ENCODE measurements around the gene AHNAK. TPM values are rescaled to one million over a fixed set of nuclear protein-coding genes. Genes with fewer than 3 reads are reported as not detected.

AHNAK gene
- total RNA-seq, 1 donor from 2014 or later: 359 TPM

DNA sequence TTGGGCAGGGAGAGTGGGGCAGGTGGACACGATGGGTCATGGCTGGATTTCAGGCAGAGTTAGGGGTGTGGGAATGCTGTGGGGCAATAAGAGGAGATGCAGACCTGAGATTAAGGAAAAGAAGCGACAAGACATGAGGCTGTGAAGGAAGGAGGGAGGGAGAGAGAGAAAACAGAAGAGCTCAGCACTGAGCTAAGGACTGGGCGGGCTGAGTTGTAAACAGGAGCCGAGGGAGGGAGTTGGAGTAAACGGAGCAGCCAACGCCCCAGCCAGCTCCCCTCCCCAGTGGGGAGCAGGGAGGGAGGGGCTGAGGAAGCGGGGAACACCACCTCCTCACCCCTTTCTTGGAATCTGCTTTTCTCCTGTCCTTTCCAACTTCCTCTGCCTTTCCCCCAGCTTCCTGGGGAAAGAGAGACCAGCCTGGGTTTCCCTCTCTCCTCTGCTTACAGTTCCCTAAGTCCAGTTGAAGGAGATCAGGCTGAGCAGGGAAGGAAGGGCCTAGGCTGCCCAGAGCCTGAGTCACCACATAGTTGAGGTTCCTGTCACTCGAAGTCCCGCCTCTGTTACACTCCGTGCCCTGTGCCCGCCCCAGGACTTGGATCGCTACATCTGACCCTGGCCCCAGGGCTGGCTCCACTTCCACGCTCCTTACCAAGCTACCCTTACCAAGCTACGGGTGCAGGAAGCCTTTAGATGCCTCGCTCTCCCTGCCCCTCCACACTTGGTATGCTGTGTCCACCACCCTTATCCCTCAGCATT is 6.7 kb upstream of the AHNAK start:
- intact Hi-C loops (cut with micrococcal nuclease): loop anchor here (10.0 kb wide), 1 partner anchor 758 kb away; the partner anchor contains the start of genes FEN1 and TMEM258

GRCh38 chr11:62552485-62553079 is 6.0 kb upstream of the AHNAK start:
- intact Hi-C loops (cut with micrococcal nuclease): loop anchor here (10.0 kb wide), 1 partner anchor 758 kb away; the partner anchor contains the start of genes FEN1 and TMEM258

GRCh38 chr11:62550478-62550877 is 3.9 kb upstream of the AHNAK start:
- intact Hi-C loops (cut with micrococcal nuclease): loop anchor here (10.0 kb wide), 1 partner anchor 756 kb away; the partner anchor contains the start of genes FEN1 and TMEM258

GRCh38 chr11:62548545-62549335 is 2.1 kb upstream of the AHNAK start:
- intact Hi-C loops (cut with micrococcal nuclease): no loop called here

GRCh38 chr11:62547691-62548281 is 1.2 kb upstream of the AHNAK start:
- intact Hi-C loops (cut with micrococcal nuclease): no loop called here

GRCh38 chr11:62546929-62547625 is 471 bp upstream of the AHNAK start:
- intact Hi-C loops (cut with micrococcal nuclease): loop anchor here (1.0 kb wide), 1 partner anchor 9 kb away; no protein-coding TSS in a partner anchor

DNA sequence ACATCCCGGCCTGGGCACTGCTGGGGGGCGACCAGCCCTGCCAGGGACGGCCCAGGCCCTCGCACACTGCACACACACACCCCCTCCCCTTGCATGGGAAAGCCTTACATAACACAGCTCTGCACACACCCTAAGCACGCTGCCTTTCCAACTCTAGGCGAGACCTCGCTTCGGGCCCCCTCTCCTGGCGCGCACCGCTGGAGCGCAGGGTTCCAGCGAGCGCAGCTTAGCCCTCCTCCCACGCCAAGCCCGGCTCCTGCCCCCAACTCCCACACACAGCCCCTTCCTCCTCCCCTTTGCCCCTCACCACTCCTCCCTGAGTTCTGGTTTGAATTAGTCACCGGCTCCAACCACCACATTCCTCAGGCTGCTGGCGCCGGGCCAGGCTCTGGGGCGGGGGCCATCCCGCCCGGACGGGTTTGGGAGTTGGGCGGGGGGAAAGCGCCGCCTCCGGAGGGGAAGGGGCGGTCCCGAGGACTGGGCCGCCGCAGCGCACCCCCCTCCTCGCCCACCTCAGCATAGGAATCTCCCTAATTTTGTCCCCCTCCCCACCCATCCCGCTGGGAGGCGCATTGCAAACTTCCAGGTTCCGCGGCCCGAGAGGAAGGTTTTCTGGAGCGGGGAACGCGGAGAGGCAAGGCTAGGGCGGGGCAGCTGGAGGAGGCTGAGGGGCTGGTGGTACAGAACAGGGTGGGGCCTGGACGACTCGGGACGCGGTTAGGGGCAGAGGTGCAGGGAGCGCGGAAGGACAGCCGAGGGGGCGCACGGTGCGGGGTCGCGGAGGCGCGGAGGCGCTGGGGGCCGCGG is 966 bp downstream of the AHNAK start:
- intact Hi-C loops (cut with micrococcal nuclease): loop anchor here (1.0 kb wide), 2 partner anchors 11 to 46 kb away; partner anchors contain the start of gene TUT1

- intact Hi-C loops (cut with micrococcal nuclease): loop anchor here (1.0 kb wide), 1 partner anchor 46 kb away; the partner anchor contains the start of gene TUT1
Measured at GRCh38 chr11:62544581-62545436, 1.8 kb downstream of the AHNAK start.

GRCh38 chr11:62543680-62544444 is 2.7 kb downstream of the AHNAK start:
- intact Hi-C loops (cut with micrococcal nuclease): loop anchor here (2.0 kb wide), 1 partner anchor 31 kb away; no protein-coding TSS in a partner anchor

GRCh38 chr11:62542750-62543567 is 3.6 kb downstream of the AHNAK start:
- intact Hi-C loops (cut with micrococcal nuclease): loop anchor here (1.0 to 2.0 kb wide), 3 partner anchors 32 to 148 kb away; no protein-coding TSS in a partner anchor

DNA sequence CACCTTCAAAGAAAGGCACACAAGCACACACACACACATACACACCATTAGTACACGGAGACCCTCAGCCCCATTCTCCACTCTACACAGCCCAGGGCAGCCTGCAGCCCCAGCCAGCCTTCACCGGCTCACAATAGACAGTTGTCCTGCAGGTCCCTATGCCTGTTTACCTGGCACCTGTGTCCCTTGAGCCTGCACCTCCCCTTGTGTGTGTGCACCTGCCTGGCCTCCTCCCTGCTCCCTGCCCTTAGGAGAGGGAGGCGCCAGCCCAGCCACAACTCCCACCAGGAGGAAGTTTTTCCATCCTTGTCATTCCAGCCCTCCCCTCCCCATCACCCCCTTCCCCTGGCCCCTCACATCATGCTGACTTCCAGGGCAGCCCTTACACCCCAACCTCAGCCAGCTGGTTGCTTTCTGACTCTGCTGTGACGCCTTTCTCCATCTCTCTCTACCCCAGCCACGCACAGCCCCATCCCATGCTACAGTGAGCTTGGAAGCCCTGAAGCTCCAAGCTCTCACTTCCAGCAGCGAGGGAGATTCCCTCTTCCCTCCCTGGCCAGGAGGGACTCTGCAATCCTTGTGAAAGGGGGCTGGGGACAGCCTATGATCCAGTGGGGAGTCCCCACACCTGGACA is 4.4 kb downstream of the AHNAK start:
- intact Hi-C loops (cut with micrococcal nuclease): loop anchor here (1.0 to 2.0 kb wide), 3 partner anchors 33 to 147 kb away; no protein-coding TSS in a partner anchor

DNA sequence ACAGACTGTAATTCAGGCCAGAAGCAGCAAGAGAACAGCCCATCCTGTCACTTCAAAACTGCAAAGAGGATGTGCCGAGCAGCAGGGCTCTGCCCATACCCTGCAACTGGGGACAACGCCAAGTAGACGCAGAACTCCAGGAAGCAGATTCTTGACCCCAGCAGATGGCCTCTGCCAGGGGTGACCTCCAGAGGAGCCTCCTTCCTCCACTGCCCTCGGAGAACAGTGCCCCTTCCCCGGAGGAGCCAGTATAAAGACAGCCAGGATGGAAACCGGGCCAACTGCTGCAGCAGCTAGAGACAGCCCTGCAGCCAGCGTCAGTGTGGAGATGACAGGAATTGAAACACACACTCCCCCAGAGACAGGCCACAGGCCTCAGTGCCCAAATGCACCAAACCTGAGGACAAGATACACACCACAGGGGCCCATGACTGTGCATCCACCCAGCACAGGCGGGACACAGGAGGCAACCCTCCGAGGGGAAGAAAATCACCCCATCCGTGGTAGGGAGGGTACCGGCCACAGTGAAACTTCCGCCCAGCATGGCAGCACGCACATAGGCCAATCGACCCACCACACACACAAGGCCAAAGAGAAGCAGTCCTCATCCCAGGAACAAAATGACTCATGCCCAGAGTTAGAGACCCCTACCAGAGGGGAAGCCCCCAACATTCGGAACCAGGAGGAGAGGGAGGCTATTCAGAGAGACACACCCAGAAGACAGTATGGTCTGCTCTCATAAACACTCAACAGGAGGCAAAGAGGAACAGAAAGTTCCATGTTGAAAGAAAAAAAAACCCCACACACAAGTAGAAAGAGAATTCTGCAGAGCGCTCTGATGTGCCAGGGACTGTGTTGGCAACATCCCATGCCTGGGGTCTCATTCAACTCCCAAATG is 5.6 kb downstream of the AHNAK start:
- intact Hi-C loops (cut with micrococcal nuclease): no loop called here

GRCh38 chr11:62539238-62539925 is 7.2 kb downstream of the AHNAK start:
- intact Hi-C loops (cut with micrococcal nuclease): no loop called here

DNA sequence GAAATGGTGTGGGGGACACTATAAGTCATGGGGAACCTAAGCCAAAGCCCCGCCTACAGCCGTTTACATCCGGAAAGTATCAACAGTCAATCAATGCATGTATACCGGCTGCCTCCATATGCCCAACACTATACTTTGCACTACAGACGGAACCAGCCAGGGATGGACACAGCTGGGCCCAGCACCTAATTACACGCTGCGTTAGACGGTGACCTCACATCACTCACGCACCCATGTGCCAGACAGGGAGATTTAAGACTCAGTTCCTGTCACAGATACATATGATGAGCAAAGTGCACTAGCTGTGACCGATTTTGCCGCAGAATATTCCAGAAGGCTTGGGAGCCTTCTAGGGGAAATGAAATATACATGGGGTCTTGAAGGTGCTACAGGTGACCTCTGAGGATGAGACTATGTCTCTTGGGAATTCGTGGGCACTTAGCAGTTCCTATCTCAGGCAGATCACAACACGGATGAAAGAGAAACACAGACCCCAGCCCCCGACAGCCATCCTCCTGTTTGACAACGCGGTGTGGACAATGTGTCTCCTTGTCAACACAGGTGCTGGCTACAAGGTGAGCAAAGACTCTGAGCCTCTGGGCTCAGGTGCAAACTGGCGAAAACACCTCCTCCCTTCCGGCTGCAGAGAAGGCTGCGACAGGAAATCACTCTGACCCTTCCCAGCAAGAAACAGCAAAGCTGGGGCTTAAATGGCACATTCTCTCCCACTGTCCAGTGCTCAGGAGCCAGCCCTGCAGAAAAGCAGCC is 8.0 kb downstream of the AHNAK start:
- intact Hi-C loops (cut with micrococcal nuclease): no loop called here

Data from T-helper 1 cell treated with Interleukin-12 subunit alpha and Interleukin-12 subunit beta and Interleukin-4 antibody, amounts not matched to agents 30 ng/mL and 1 ng/mL, for 36 hours (primary cell).